IMR-90 (cell line): Measurements from ENCODE around the gene URB2.
"Not testable (repeated sequence)": the region's sequence is repeated elsewhere in the genome, so short reads cannot be mapped to it uniquely, and the experiment has no call there.

ENCODE experiments used
- BHLHE40 ChIP-seq: fragments of 150-350 bp; IDR thresholded peaks from 2 replicates; pipeline ENCODE4 v1.6.1; 2016; ENCODE audit warnings: mild to moderate bottlenecking, low read depth, low read length
- CEBPB ChIP-seq: IDR thresholded peaks from 2 replicates; pipeline ENCODE4 v1.6.1; 2012; ENCODE audit warnings: low read depth, low read length, improper control_type of control experiment
- MAZ ChIP-seq: IDR thresholded peaks from 2 replicates; pipeline ENCODE4 v1.6.1; 2012; ENCODE audit warnings: low read depth, mild to moderate bottlenecking, low read length, improper control_type of control experiment, moderate library complexity, borderline replicate concordance
- MXI1 ChIP-seq: IDR thresholded peaks from 2 replicates; pipeline ENCODE4 v1.6.1; 2012; ENCODE audit warnings: low read depth, mild to moderate bottlenecking, low read length, moderate library complexity, borderline replicate concordance
- POLR2A ChIP-seq: IDR thresholded peaks from 2 replicates; pipeline ENCODE4 v1.6.1; 2012; ENCODE audit warnings: mild to moderate bottlenecking, low read depth, low read length
- RCOR1 ChIP-seq: IDR thresholded peaks from 2 replicates; pipeline ENCODE4 v1.6.1; 2012; ENCODE audit warnings: mild to moderate bottlenecking, low read length, improper control_type of control experiment; ENCODE audit not compliant: insufficient replicate concordance
- TF ChIP-seq, protein P1 (sequence below): conservative IDR thresholded peaks from 2 replicates; pipeline ENCODE4 v1.5.1; 2012; ENCODE audit warnings: mild to moderate bottlenecking, low read depth, low read length, improper control_type of control experiment
- TF ChIP-seq, protein P2 (sequence below): fragments of 150-350 bp; IDR thresholded peaks from 2 replicates; pipeline ENCODE4 v1.6.1; 2017; ENCODE audit warnings: mild to moderate bottlenecking, antibody characterized with exemption, low read length, low read depth

- TF ChIP-seq CEBPB, RCOR1, POLR2A, MXI1, MAZ, BHLHE40: not testable (repeated sequence)
- TF ChIP-seq, protein P1, sequence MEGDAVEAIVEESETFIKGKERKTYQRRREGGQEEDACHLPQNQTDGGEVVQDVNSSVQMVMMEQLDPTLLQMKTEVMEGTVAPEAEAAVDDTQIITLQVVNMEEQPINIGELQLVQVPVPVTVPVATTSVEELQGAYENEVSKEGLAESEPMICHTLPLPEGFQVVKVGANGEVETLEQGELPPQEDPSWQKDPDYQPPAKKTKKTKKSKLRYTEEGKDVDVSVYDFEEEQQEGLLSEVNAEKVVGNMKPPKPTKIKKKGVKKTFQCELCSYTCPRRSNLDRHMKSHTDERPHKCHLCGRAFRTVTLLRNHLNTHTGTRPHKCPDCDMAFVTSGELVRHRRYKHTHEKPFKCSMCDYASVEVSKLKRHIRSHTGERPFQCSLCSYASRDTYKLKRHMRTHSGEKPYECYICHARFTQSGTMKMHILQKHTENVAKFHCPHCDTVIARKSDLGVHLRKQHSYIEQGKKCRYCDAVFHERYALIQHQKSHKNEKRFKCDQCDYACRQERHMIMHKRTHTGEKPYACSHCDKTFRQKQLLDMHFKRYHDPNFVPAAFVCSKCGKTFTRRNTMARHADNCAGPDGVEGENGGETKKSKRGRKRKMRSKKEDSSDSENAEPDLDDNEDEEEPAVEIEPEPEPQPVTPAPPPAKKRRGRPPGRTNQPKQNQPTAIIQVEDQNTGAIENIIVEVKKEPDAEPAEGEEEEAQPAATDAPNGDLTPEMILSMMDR: not testable (repeated sequence)
- TF ChIP-seq, protein P2, sequence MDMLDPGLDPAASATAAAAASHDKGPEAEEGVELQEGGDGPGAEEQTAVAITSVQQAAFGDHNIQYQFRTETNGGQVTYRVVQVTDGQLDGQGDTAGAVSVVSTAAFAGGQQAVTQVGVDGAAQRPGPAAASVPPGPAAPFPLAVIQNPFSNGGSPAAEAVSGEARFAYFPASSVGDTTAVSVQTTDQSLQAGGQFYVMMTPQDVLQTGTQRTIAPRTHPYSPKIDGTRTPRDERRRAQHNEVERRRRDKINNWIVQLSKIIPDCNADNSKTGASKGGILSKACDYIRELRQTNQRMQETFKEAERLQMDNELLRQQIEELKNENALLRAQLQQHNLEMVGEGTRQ: not testable (repeated sequence)
Observed at GRCh38 chr1:229622641-229623120, 3.4 kb upstream of the URB2 start.
